Measurements from ENCODE around the gene TMEM140.

TMEM140 gene

DNA sequence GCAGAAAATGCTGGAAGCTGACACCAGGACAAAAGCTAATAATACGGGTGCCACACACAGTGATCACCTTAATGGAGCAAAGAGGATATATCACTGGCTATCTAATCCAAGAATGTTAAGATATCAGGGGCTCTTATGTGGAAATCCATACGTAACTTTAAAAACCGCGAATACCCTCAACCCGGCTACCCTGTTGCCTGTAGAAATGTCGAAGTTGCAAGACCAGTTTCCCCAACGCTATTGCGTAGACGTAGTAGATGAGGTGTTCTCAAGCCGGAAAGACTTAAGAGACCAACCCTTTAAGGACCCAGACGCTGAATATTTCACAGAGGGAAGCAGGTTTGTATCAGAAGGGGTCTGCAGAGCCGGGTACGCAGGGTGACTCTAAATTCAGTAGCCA lies 30.5 kb downstream of the TMEM140 start:
- H3K36me3 ChIP-seq (ENCODE audit: insufficient read depth, low read length) = 0 out of 2 replicates have a peak, but pooled peaks cover under 1% of the 10 kb centered on the region
- no peak overlapping the region for H3K4me3 ChIP-seq (ENCODE audit: low read depth in 1 of 2, low read length in 2 of 2)
- TF ChIP-seq EZH2 (IDR thresholded peaks at IDR 0.05; ENCODE audit: borderline replicate concordance, low read depth, low read length, severe bottlenecking) (no peak), CTCF (IDR thresholded peaks at IDR 0.05; ENCODE audit: borderline replicate concordance, extremely low read depth, low read length, poor library complexity, severe bottlenecking) (no peak)
- no peak overlapping the region for H3K27ac ChIP-seq (ENCODE audit: low read length)
- no peaks in the 10 kb centered on the region for H3K4me1 ChIP-seq (ENCODE audit: insufficient read depth, low read length)
- H3K4me2 ChIP-seq (ENCODE audit: insufficient read depth, low read length) = no peak overlapping the region
- ATAC-seq (ENCODE audit: insufficient read depth, low read depth) (no peak), DNase-seq (no peak)
- no peaks in the 10 kb centered on the region for H4K20me1 ChIP-seq (ENCODE audit: insufficient read depth, low read length)
- H3K79me2 ChIP-seq (ENCODE audit: insufficient read depth, low read length) = no peaks in the 10 kb centered on the region
- H3K9ac ChIP-seq (ENCODE audit: low read depth, low read length) = no peak overlapping the region
- no peaks in the 10 kb centered on the region for H3K27me3 ChIP-seq (ENCODE audit: insufficient read depth, low read length, poor library complexity)
- H3K9me3 ChIP-seq (ENCODE audit: insufficient read depth, low read length, severe bottlenecking) = peaks cover 24% of the 10 kb centered on the region
- no peak overlapping the region for H2AFZ ChIP-seq (ENCODE audit: low read depth, low read length)

DNA sequence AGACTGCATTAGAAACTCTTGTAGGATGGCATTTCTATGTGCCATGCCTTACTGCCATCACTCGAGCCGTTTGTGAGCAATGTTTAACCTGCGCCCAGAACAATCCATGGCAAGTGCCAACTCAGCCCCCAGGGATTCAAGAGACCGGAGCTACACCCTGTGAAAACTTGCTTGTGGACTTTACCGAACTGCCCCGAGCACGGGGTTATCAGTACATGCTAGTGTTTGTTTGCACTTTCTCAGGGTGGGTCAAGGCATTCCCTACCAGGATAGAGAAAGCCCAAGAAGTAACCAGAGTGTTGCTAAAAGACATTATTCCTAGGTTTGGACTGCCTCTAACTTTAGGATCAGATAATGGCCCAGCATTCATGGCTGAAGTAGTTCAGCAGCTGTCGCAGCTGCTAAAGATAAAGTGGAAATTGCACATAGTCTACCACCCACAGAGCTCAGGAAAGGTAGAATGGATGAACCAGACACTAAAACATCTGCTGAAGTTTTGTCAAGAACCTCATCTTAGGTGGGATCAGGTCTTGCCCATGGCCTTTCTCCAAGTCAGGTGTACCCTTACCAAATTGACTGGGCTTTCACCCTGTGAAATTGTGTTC lies 31.6 kb downstream of the TMEM140 start:
- no peak for ATAC-seq (ENCODE audit: insufficient read depth, low read depth)
- DNase-seq = no peak
- H2AFZ ChIP-seq (ENCODE audit: low read depth, low read length) = no peak overlapping the region
- peaks cover 8% of the 10 kb centered on the region; the same call in 1 of the 2 replicates for H3K36me3 ChIP-seq (ENCODE audit: insufficient read depth, low read length)
- H3K4me3 ChIP-seq (ENCODE audit: low read depth in 1 of 2, low read length in 2 of 2) = no peak overlapping the region
- no peaks in the 10 kb centered on the region for H3K79me2 ChIP-seq (ENCODE audit: insufficient read depth, low read length)
- H4K20me1 ChIP-seq (ENCODE audit: insufficient read depth, low read length) = no peaks in the 10 kb centered on the region
- H3K4me2 ChIP-seq (ENCODE audit: insufficient read depth, low read length) = no peak overlapping the region
- no peaks in the 10 kb centered on the region for H3K4me1 ChIP-seq (ENCODE audit: insufficient read depth, low read length)
- no peaks in the 10 kb centered on the region for H3K27me3 ChIP-seq (ENCODE audit: insufficient read depth, low read length, poor library complexity)
- no peak overlapping the region for H3K9ac ChIP-seq (ENCODE audit: low read depth, low read length)
- peaks cover 24% of the 10 kb centered on the region for H3K9me3 ChIP-seq (ENCODE audit: insufficient read depth, low read length, severe bottlenecking)
- H3K27ac ChIP-seq (ENCODE audit: low read length) = no peak overlapping the region
- TF ChIP-seq EZH2 (IDR thresholded peaks at IDR 0.05; ENCODE audit: borderline replicate concordance, low read depth, low read length, severe bottlenecking) (no peak), CTCF (IDR thresholded peaks at IDR 0.05; ENCODE audit: borderline replicate concordance, extremely low read depth, low read length, poor library complexity, severe bottlenecking) (no peak)

GRCh38 chr7:135180122-135180521 lies 32.2 kb downstream of the TMEM140 start:
- peaks cover 24% of the 10 kb centered on the region for H3K9me3 ChIP-seq (ENCODE audit: insufficient read depth, low read length, severe bottlenecking)
- H3K27me3 ChIP-seq (ENCODE audit: insufficient read depth, low read length, poor library complexity) = no peaks in the 10 kb centered on the region
- no peaks in the 10 kb centered on the region for H3K4me1 ChIP-seq (ENCODE audit: insufficient read depth, low read length)
- H4K20me1 ChIP-seq (ENCODE audit: insufficient read depth, low read length) = no peaks in the 10 kb centered on the region
- no peak overlapping the region for H3K9ac ChIP-seq (ENCODE audit: low read depth, low read length)
- no peak overlapping the region for H3K4me2 ChIP-seq (ENCODE audit: insufficient read depth, low read length)
- TF ChIP-seq CTCF (IDR thresholded peaks at IDR 0.05; ENCODE audit: borderline replicate concordance, extremely low read depth, low read length, poor library complexity, severe bottlenecking) (no peak), EZH2 (IDR thresholded peaks at IDR 0.05; ENCODE audit: borderline replicate concordance, low read depth, low read length, severe bottlenecking) (no peak)
- DNase-seq = no peak
- no peak overlapping the region for H2AFZ ChIP-seq (ENCODE audit: low read depth, low read length)
- ATAC-seq (ENCODE audit: insufficient read depth, low read depth) = no peak
- no peak overlapping the region for H3K4me3 ChIP-seq (ENCODE audit: low read depth in 1 of 2, low read length in 2 of 2)
- peaks cover 10% of the 10 kb centered on the region; the same call in 1 of the 2 replicates for H3K36me3 ChIP-seq (ENCODE audit: insufficient read depth, low read length)
- H3K79me2 ChIP-seq (ENCODE audit: insufficient read depth, low read length) = no peaks in the 10 kb centered on the region
- H3K27ac ChIP-seq (ENCODE audit: low read length) = no peak overlapping the region
